ENCODE measurements around the gene CRAMP1.

CRAMP1 gene

DNA sequence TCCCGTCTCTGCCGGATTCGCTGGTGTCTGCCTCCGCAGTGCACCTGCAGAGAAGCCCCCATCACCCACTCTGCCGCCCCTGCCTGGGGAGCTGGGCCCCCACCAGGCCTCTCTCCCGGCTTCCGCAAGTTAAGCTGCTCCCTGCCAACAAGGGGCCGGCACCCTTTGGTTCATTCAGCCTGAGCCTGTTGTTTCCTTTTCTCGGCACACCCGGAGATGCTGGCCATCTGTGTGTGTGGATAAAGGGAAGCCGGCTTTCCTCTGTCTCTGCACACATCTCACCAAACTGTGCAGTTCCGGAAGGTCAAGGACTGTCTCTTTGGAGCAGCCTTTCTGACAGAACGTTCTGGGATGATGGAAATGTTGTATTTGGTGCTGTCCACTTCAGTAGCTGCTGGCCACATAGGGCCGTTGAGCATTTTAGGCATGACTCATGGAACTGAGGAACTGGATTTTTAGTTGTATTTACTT, 100.7 kb downstream of the CRAMP1 start:
- TF ChIP-seq GABPA (IDR thresholded peaks at IDR 0.05; ENCODE audit: low read depth) (no peak), SPI1 (IDR thresholded peaks at IDR 0.05; ENCODE audit: borderline replicate concordance, low read depth) (no peak), POLR2AphosphoS5 (IDR thresholded peaks at IDR 0.05; ENCODE audit: low read depth) (no peak)
- TF ChIP-seq, protein P1, sequence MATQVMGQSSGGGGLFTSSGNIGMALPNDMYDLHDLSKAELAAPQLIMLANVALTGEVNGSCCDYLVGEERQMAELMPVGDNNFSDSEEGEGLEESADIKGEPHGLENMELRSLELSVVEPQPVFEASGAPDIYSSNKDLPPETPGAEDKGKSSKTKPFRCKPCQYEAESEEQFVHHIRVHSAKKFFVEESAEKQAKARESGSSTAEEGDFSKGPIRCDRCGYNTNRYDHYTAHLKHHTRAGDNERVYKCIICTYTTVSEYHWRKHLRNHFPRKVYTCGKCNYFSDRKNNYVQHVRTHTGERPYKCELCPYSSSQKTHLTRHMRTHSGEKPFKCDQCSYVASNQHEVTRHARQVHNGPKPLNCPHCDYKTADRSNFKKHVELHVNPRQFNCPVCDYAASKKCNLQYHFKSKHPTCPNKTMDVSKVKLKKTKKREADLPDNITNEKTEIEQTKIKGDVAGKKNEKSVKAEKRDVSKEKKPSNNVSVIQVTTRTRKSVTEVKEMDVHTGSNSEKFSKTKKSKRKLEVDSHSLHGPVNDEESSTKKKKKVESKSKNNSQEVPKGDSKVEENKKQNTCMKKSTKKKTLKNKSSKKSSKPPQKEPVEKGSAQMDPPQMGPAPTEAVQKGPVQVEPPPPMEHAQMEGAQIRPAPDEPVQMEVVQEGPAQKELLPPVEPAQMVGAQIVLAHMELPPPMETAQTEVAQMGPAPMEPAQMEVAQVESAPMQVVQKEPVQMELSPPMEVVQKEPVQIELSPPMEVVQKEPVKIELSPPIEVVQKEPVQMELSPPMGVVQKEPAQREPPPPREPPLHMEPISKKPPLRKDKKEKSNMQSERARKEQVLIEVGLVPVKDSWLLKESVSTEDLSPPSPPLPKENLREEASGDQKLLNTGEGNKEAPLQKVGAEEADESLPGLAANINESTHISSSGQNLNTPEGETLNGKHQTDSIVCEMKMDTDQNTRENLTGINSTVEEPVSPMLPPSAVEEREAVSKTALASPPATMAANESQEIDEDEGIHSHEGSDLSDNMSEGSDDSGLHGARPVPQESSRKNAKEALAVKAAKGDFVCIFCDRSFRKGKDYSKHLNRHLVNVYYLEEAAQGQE (IDR thresholded peaks at IDR 0.05; ENCODE audit: insufficient replicate concordance, low read depth): no peak
- TF ChIP-seq, protein P2, sequence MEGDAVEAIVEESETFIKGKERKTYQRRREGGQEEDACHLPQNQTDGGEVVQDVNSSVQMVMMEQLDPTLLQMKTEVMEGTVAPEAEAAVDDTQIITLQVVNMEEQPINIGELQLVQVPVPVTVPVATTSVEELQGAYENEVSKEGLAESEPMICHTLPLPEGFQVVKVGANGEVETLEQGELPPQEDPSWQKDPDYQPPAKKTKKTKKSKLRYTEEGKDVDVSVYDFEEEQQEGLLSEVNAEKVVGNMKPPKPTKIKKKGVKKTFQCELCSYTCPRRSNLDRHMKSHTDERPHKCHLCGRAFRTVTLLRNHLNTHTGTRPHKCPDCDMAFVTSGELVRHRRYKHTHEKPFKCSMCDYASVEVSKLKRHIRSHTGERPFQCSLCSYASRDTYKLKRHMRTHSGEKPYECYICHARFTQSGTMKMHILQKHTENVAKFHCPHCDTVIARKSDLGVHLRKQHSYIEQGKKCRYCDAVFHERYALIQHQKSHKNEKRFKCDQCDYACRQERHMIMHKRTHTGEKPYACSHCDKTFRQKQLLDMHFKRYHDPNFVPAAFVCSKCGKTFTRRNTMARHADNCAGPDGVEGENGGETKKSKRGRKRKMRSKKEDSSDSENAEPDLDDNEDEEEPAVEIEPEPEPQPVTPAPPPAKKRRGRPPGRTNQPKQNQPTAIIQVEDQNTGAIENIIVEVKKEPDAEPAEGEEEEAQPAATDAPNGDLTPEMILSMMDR (IDR thresholded peaks at IDR 0.05; ENCODE audit: insufficient read depth, low read length): no peak
- Histone ChIP-seq H3K27ac (replicated peaks) (no peak overlapping the region), H3K27me3 (ENCODE audit: insufficient read depth, poor library complexity, severe bottlenecking) (no peaks in the 10 kb centered on the region), H3K4me3 (replicated peaks; ENCODE audit: insufficient read depth, low read length) (no peak overlapping the region)
- no peak for DNase-seq (ENCODE audit: low read depth in 1 of 2, low spot score in 1 of 2)

DNA sequence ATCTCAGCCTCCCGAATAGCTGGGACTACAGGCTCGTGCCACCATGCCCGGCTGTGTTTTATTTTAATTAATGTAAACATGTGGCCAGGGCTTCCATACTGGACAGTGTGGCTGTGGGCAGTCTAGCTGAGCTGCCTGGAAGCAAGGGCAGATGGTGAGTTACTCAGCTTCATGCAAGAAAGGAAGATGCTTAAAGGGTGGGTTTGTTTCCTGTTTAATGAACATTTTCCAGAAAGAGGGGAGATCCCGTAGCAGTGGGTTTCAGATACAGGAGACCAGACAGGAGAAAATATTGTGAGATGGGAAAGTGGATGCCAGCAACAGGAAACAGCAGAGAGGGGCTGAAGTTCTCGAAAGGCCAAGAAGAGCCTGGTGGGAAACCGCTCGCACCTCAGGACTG, 101.2 kb downstream of the CRAMP1 start:
- Histone ChIP-seq H3K4me3 (replicated peaks; ENCODE audit: insufficient read depth, low read length) (no peak overlapping the region), H3K27me3 (ENCODE audit: insufficient read depth, poor library complexity, severe bottlenecking) (no peaks in the 10 kb centered on the region), H3K27ac (replicated peaks) (no peak overlapping the region)
- TF ChIP-seq, protein P1 (IDR thresholded peaks at IDR 0.05; ENCODE audit: insufficient replicate concordance, low read depth): no peak
- TF ChIP-seq, protein P2 (IDR thresholded peaks at IDR 0.05; ENCODE audit: insufficient read depth, low read length): no peak
- TF ChIP-seq GABPA (IDR thresholded peaks at IDR 0.05; ENCODE audit: low read depth) (no peak), POLR2AphosphoS5 (IDR thresholded peaks at IDR 0.05; ENCODE audit: low read depth) (no peak), SPI1 (IDR thresholded peaks at IDR 0.05; ENCODE audit: borderline replicate concordance, low read depth) (no peak)
- DNase-seq (ENCODE audit: low read depth in 1 of 2, low spot score in 1 of 2): no peak

DNA sequence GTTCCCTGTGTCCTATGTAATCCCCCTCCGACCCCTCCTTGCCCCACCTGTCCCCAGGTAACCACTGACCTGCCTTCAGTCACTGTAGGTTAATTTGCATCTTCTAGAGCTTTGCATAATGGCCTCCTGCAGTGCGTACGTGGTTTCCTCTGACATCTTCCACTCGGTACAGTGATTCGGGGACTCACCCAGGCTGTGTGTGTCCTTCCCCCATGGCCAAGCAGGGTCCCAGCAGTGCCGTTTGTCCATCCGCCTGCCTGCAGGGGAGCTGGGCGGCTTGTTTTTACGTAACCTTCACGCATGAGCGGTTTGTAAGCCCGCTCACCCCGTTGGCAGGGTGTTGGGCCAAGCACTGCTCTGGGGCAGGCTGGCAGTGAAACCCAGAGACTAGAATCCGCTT, 101.8 kb downstream of the CRAMP1 start:
- no peak for DNase-seq (ENCODE audit: low read depth in 1 of 2, low spot score in 1 of 2)
- H3K4me3 ChIP-seq (replicated peaks; ENCODE audit: insufficient read depth, low read length): no peak overlapping the region
- H3K27ac ChIP-seq (replicated peaks): no peak overlapping the region

More for the DNA sequence above, 101.8 kb downstream of the CRAMP1 start:
- TF ChIP-seq, protein P1 (IDR thresholded peaks at IDR 0.05; ENCODE audit: insufficient replicate concordance, low read depth): no peak
- TF ChIP-seq, protein P2 (IDR thresholded peaks at IDR 0.05; ENCODE audit: insufficient read depth, low read length): no peak
- TF ChIP-seq SPI1 (IDR thresholded peaks at IDR 0.05; ENCODE audit: borderline replicate concordance, low read depth) (no peak), GABPA (IDR thresholded peaks at IDR 0.05; ENCODE audit: low read depth) (no peak), POLR2AphosphoS5 (IDR thresholded peaks at IDR 0.05; ENCODE audit: low read depth) (no peak)
- H3K27me3 ChIP-seq (ENCODE audit: insufficient read depth, poor library complexity, severe bottlenecking): no peaks in the 10 kb centered on the region

All from HL-60 (cell line).